Measurements from ENCODE around the gene POC1B. TPM values are rescaled to one million over a fixed set of nuclear protein-coding genes. Genes with fewer than 3 reads are reported as not detected.

Gene POC1B
- total RNA-seq, 1 donor from 2014 or later = 15.2 TPM

- Mint-ChIP-seq H3K9me3 (peaks cover 9% of the 10 kb centered on the region), H3K27ac (ENCODE audit: unreplicated experiment) (no peak overlapping the region), H3K4me3 (no peak overlapping the region), H3K27me3 (ENCODE audit: low read depth) (no peaks in the 10 kb centered on the region), H3K36me3 (ENCODE audit: low read depth) (no peaks in the 10 kb centered on the region), H3K4me1 (peaks cover 33% of the 10 kb centered on the region)
- no peak for DNase-seq (ENCODE audit: low read depth, low spot score)
- TF ChIP-seq, protein P1, sequence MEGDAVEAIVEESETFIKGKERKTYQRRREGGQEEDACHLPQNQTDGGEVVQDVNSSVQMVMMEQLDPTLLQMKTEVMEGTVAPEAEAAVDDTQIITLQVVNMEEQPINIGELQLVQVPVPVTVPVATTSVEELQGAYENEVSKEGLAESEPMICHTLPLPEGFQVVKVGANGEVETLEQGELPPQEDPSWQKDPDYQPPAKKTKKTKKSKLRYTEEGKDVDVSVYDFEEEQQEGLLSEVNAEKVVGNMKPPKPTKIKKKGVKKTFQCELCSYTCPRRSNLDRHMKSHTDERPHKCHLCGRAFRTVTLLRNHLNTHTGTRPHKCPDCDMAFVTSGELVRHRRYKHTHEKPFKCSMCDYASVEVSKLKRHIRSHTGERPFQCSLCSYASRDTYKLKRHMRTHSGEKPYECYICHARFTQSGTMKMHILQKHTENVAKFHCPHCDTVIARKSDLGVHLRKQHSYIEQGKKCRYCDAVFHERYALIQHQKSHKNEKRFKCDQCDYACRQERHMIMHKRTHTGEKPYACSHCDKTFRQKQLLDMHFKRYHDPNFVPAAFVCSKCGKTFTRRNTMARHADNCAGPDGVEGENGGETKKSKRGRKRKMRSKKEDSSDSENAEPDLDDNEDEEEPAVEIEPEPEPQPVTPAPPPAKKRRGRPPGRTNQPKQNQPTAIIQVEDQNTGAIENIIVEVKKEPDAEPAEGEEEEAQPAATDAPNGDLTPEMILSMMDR (conservative IDR thresholded peaks at IDR 0.05) = no peak
Observed at GRCh38 chr12:89376202-89376529, 149.7 kb downstream of the POC1B start.

DNA sequence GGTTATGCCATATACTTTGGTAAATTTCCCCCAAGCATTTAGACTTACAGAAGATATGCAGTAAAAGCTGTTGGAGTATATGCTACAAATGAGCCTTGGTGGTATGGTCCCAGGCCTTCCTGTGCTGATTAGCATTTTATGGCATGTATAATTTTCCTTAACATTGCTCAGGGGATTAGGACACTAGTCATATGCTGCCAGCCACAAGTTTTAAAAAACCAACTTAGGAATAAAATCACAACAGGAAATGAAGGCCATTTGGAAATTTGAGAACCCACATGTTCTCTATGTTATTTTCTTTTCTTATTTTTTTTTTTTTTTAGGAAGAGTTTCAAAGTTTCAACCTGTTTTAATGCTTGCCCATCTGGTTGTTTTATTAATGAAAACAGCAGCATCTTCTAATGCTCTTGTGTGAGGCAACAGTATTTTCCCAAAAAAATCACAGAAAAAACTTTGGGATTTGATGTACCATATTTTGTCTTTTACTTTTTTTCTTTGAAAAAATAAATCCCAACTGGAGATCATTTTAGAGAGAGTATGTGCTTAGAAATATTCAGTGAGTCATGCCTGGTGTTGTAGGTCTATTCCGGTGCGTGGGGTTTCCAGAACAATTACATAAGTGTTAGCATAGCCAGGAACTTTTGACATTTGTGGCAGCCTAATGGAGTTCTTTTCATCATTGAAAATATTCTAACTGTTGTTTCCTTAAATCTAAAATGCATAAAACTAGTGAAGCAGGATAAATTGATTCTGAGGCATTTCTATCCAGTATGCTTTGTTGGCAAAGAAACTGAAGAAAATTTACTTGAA is 151.9 kb downstream of the POC1B start:
- Mint-ChIP-seq H3K27ac (ENCODE audit: unreplicated experiment) (no peak overlapping the region), H3K36me3 (ENCODE audit: low read depth) (no peaks in the 10 kb centered on the region), H3K9me3 (peaks cover 9% of the 10 kb centered on the region), H3K27me3 (ENCODE audit: low read depth) (no peaks in the 10 kb centered on the region), H3K4me3 (no peak overlapping the region), H3K4me1 (peaks cover 48% of the 10 kb centered on the region)
- TF ChIP-seq, protein P1 (conservative IDR thresholded peaks at IDR 0.05) = no peak
- DNase-seq (ENCODE audit: low read depth, low spot score) = no peak

GRCh38 chr12:89372584-89373370 is 153.1 kb downstream of the POC1B start:
- Mint-ChIP-seq H3K36me3 (ENCODE audit: low read depth) (no peaks in the 10 kb centered on the region), H3K4me1 (peaks cover 48% of the 10 kb centered on the region), H3K27ac (ENCODE audit: unreplicated experiment) (peak overlapping the region; percentile 55), H3K9me3 (peaks cover 9% of the 10 kb centered on the region), H3K4me3 (no peak overlapping the region), H3K27me3 (ENCODE audit: low read depth) (no peaks in the 10 kb centered on the region)
- DNase-seq (ENCODE audit: low read depth, low spot score) = no peak
- TF ChIP-seq, protein P1 (conservative IDR thresholded peaks at IDR 0.05) = no peak

GRCh38 chr12:89370850-89371249 is 155.0 kb downstream of the POC1B start:
- H3K9me3 Mint-ChIP-seq = peaks cover 1% of the 10 kb centered on the region
- TF ChIP-seq, protein P1 (conservative IDR thresholded peaks at IDR 0.05) = no peak
- peak overlapping the region; percentile 63 for H3K27ac Mint-ChIP-seq (ENCODE audit: unreplicated experiment)
- H3K4me1 Mint-ChIP-seq = peaks cover 41% of the 10 kb centered on the region
- H3K4me3 Mint-ChIP-seq = no peak overlapping the region
- H3K36me3 Mint-ChIP-seq (ENCODE audit: low read depth) = no peaks in the 10 kb centered on the region
- DNase-seq (ENCODE audit: low read depth, low spot score) = no peak
- no peaks in the 10 kb centered on the region for H3K27me3 Mint-ChIP-seq (ENCODE audit: low read depth)

- Mint-ChIP-seq H3K4me3 (no peak overlapping the region), H3K36me3 (ENCODE audit: low read depth) (no peaks in the 10 kb centered on the region), H3K4me1 (peaks cover 39% of the 10 kb centered on the region), H3K9me3 (no peaks in the 10 kb centered on the region), H3K27me3 (ENCODE audit: low read depth) (no peaks in the 10 kb centered on the region), H3K27ac (ENCODE audit: unreplicated experiment) (no peak overlapping the region)
- TF ChIP-seq, protein P1 (conservative IDR thresholded peaks at IDR 0.05) = no peak
- DNase-seq (ENCODE audit: low read depth, low spot score) = no peak
Observed at GRCh38 chr12:89370421-89370831, 155.4 kb downstream of the POC1B start.

Other genes with a start within 250 kb of the POC1B start
- gene DUSP6, start 173.5 kb downstream of the POC1B start, total RNA-seq = 109 and 112 TPM in 2 replicates
- 4.4 and 4.7 TPM in 2 replicates for gene GALNT4, start 1.3 kb downstream of the POC1B start, total RNA-seq
- 50.8 and 54.1 TPM in 2 replicates for gene ATP2B1, start 182.8 kb upstream of the POC1B start, total RNA-seq